ENCODE data around the gene TLCD3A.

- TF ChIP-seq PREB (CRISPR knock-in tag; IDR thresholded peaks at IDR 0.05) (no peak), CTCF (IDR thresholded peaks at IDR 0.05 in 2 of 3, conservative IDR thresholded peaks at IDR 0.05 in 1 of 3; ENCODE audit: insufficient read depth in 2 of 3, low read depth in 1 of 3, low read length in 3 of 3) (no peak), MAZ (CRISPR knock-in tag; conservative IDR thresholded peaks at IDR 0.05 in 1 of 2, IDR thresholded peaks at IDR 0.05 in 1 of 2) (no peak), CEBPG (CRISPR knock-in tag; IDR thresholded peaks at IDR 0.05) (no peak), CEBPG (tag; conservative IDR thresholded peaks at IDR 0.05 in 1 of 2, IDR thresholded peaks at IDR 0.05 in 1 of 2) (no peak)
Observed at GRCh38 chr17:791829-792228, 59.4 kb downstream of the TLCD3A start.

Measured in K562 (cell line).